GM18517 (cell line): ENCODE measurements around the gene TSPAN4.

Experiments used
- ATAC-seq: cut with Tn5 transposase; IDR thresholded peaks from one replicate; pipeline ENCODE4 v1.9.1; 2021; ENCODE audit warnings: mild to moderate bottlenecking, moderate library complexity; ENCODE audit not compliant: unreplicated experiment

The TSPAN4 gene

GRCh38 chr11:883527-883926 lies 40.9 kb downstream of the TSPAN4 start:
- no peak for ATAC-seq

GRCh38 chr11:884578-885070 lies 42.0 kb downstream of the TSPAN4 start:
- ATAC-seq: no peak

GRCh38 chr11:886568-886967 lies 43.9 kb downstream of the TSPAN4 start:
- no peak for ATAC-seq

- no peak for ATAC-seq
Observed at GRCh38 chr11:887589-887988, 44.9 kb downstream of the TSPAN4 start.

GRCh38 chr11:888310-889212 lies 45.9 kb downstream of the TSPAN4 start:
- ATAC-seq: no peak

- ATAC-seq: no peak
Observed at GRCh38 chr11:889257-889656, 46.6 kb downstream of the TSPAN4 start.

GRCh38 chr11:889687-890475 lies 47.2 kb downstream of the TSPAN4 start:
- no peak for ATAC-seq

GRCh38 chr11:890794-891540 lies 48.3 kb downstream of the TSPAN4 start:
- ATAC-seq: no peak

GRCh38 chr11:893008-893654 lies 50.5 kb downstream of the TSPAN4 start:
- ATAC-seq: no peak

- no peak for ATAC-seq
Observed at GRCh38 chr11:894575-895201, 52.0 kb downstream of the TSPAN4 start.

GRCh38 chr11:895331-896110 lies 52.9 kb downstream of the TSPAN4 start:
- no peak for ATAC-seq

GRCh38 chr11:897253-898142 lies 54.8 kb downstream of the TSPAN4 start:
- ATAC-seq: no peak

GRCh38 chr11:898143-898511 lies 55.5 kb downstream of the TSPAN4 start:
- ATAC-seq: no peak

GRCh38 chr11:898540-899190 lies 56.0 kb downstream of the TSPAN4 start:
- no peak for ATAC-seq

GRCh38 chr11:899724-900123 lies 57.1 kb downstream of the TSPAN4 start:
- ATAC-seq: no peak

GRCh38 chr11:900545-900944 lies 57.9 kb downstream of the TSPAN4 start:
- no peak for ATAC-seq

GRCh38 chr11:901452-902061 lies 58.9 kb downstream of the TSPAN4 start:
- no peak for ATAC-seq

GRCh38 chr11:904380-904779 lies 61.7 kb downstream of the TSPAN4 start:
- ATAC-seq: no peak
